ENCODE results near the gene GSTM3.

Gene GSTM3

GRCh38 chr1:109756848-109757521 is 16.1 kb upstream of the GSTM3 start:
- TF ChIP-seq CTCF (IDR thresholded peaks at IDR 0.05) = no peak

GRCh38 chr1:109754738-109755137 is 13.9 kb upstream of the GSTM3 start:
- no peak for TF ChIP-seq CTCF (IDR thresholded peaks at IDR 0.05)

- no peak for TF ChIP-seq CTCF (IDR thresholded peaks at IDR 0.05)
These were observed 10.9 kb upstream of the GSTM3 start for GRCh38 chr1:109751531-109752260.

GRCh38 chr1:109750920-109751319 is 10.1 kb upstream of the GSTM3 start:
- TF ChIP-seq CTCF (IDR thresholded peaks at IDR 0.05) = no peak

- no peak for TF ChIP-seq CTCF (IDR thresholded peaks at IDR 0.05)
These were observed 9.5 kb upstream of the GSTM3 start for GRCh38 chr1:109750241-109750882.

GRCh38 chr1:109749221-109749620 is 8.4 kb upstream of the GSTM3 start:
- no peak for TF ChIP-seq CTCF (IDR thresholded peaks at IDR 0.05)

- no peak for TF ChIP-seq CTCF (IDR thresholded peaks at IDR 0.05)
These were observed 862 bp downstream of the GSTM3 start for GRCh38 chr1:109739738-109740614.
